Stimulated activated CD4-positive, alpha-beta T cell treated with anti-CD3 and anti-CD28 coated beads, Interleukin-12 subunit alpha, Interleukin-12 subunit beta, amount 100 ng/mL, for 4 hours (primary cell): ENCODE data around the gene TNFAIP2.

ENCODE experiments used
- DNase-seq: peaks from one replicate; pipeline ENCODE4 v3.0.0-alpha.2; 2020

Gene TNFAIP2

DNA sequence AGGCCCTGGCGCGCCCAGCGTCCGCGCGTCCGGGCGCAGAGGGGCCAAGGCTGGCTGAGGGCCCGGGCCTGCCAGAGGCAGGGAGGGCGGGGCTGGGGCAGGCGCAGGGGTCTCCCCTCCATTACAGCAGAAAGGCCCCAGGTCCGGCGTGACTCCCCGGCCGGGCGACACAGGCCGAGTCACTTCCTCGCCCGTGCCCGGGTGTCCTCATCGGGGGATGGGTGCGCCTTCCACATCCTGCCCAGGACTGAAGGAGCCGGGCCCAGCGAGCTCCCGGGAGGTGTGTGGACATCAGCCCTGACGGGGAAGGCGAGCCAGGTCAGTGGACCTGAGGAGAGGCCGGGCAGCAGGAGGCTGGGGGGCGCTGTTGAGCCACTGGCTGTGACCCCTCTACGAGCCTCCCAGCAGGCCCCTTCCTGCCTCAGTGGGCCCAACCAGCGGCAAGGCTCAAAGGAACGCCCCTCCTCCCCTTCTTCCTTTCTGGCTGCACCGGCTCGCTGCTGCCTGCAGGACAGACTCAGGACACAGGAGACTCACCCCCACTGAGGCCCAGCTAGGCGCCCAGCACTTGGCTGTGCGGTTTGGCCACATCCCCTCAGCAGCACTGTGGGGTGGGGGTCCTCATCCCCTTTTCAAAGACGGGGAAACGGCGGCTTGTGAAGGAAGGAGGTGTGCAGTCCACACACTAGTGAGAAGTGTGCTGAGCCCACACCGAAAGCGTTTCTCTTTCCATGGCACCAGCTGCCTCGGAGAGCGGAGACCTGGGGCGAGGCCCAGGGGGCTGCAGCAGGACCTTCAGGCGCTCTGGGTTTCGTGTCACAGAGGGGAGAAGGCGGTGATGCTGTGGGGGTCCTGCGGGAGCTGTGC lies 606 bp downstream of the TNFAIP2 start:
- no peak for DNase-seq

DNA sequence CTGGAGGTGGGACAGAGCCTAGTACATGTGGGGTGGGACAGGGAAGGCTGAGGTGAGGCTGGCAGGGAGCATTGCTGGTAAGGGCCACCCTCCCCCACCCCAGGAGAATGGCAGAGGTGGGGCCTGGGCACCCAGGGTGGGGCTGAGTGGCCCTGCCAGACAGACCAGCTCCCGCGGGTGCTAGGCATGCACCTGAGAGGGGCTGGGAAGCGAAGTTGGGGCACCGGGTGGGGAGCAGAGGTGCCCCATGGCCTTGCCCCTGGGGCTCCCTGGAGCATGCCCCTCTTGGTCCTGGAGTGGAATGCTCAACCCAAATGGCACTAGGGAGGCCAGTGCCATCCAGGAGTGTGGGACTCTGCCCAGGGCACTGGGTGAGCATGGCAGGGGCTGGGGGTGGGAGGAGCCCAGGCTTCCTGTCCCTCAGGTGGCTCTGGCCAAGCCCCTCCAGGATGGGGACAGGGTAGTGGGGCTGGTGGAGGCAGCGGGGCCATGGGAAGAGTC lies 1.3 kb downstream of the TNFAIP2 start:
- DNase-seq, result no peak

GRCh38 chr14:103125098-103126070 lies 2.1 kb downstream of the TNFAIP2 start:
- no peak for DNase-seq

DNA sequence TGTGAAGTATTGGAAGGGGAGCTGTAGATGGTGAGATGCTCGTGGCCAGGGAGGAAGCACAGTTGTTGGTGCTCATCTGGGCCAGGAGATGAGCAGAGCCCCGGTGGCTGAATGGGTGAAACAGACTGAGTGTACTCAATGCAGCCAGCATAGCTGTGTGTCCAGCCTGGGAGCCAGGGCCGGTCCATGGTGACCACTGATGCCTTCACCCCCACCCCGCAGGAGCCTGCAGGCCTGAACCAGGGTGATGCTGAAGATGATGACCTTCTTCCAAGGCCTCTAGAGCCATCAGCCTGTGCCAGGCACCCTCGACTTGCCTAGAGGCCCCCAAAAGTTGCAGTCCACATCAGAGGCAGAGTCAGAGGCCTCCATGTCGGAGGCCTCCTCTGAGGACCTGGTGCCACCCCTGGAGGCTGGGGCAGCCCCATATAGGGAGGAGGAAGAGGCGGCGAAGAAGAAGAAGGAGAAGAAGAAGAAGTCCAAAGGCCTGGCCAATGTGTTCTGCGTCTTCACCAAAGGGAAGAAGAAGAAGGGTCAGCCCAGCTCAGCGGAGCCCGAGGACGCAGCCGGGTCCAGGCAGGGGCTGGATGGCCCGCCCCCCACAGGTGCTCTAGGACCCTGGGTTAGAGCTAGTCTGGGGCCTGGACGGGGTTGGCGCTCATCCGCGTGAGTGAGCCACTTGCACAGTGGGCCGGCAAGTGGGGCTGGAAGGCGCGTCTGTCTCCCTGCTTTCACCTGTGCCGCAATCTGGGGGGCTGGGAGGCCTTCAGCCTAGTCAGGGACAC lies 3.0 kb downstream of the TNFAIP2 start:
- no peak for DNase-seq

- no peak for DNase-seq
These were observed 3.6 kb downstream of the TNFAIP2 start for GRCh38 chr14:103126873-103127304.

DNA sequence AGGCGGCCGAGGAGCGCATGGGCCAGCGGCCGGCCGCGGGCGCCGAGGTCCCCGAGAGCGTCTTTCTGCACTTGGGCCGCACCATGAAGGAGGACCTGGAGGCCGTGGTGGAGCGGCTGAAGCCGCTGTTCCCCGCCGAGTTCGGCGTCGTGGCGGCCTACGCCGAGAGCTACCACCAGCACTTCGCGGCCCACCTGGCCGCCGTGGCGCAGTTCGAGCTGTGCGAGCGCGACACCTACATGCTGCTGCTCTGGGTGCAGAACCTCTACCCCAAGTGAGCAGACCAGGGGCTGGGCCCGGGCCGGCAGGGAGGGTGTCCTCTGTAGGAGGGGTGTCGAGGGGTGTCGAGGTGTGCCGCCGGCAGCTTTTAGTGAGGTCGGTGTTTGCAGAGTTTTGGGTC lies 4.1 kb downstream of the TNFAIP2 start:
- DNase-seq, result no peak

- DNase-seq, result no peak
These were observed 4.8 kb downstream of the TNFAIP2 start for GRCh38 chr14:103127861-103128598.

DNA sequence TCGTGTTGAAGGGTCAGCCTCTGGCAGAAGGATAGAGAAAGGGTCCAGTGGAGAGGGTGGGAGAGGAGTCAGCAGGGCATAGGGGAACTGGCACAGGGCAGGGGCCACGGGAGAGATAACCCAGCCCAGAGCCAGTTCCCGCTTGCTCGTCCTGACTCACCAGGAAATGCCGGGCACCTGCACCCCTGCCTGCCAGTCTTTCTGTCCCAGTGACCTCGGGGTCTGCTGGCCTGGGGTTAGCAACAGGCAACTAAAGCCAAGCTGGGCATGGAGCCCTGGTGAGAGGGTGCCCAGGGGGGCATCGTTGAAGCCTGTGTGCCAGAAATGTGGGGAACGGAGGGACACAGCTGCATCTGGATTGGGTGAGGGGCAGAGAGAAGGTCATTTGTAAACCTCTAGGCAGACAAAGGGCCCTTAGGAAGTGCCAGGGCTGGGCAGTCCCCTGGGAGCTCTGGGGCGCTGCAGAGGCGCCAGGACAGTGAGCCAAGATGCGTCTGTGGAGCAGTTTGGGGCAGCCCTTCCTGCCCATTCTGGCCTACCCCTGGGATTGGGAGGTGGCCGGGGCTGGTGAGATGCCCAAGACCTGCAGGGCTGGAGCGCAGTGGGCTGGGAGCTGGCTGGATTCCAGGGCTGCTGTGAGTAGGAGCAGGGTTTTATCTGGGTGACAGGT lies 5.5 kb downstream of the TNFAIP2 start:
- no peak for DNase-seq

- DNase-seq, result no peak
These were observed 6.2 kb downstream of the TNFAIP2 start for GRCh38 chr14:103129301-103130016.

- DNase-seq, result no peak
These were observed 6.9 kb downstream of the TNFAIP2 start for GRCh38 chr14:103130017-103130764.

GRCh38 chr14:103130965-103131364 lies 7.7 kb downstream of the TNFAIP2 start:
- no peak for DNase-seq

DNA sequence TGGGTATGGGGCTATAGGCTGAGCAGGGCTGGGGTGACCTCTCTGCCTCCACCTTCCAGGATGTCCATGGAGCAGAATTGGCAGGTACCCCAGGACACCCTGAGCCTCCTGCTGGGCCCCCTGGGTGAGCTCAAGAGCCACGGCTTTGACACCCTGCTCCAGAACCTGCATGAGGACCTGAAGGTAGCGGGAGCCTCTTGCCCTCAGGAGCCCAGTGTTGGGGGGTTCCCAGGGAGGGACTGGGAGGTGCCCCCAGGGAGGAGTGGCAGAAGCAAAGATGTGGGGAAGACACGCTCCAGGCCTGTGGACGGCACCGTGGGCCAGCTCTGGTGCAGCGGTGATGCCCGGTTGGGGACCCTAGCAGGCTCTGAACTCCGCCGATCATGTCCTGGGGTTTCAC lies 8.3 kb downstream of the TNFAIP2 start:
- DNase-seq, result no peak

- no peak for DNase-seq
These were observed 9.3 kb downstream of the TNFAIP2 start for GRCh38 chr14:103132381-103133209.

GRCh38 chr14:103133210-103134140 lies 10.2 kb downstream of the TNFAIP2 start:
- DNase-seq, result no peak

- DNase-seq, result no peak
These were observed 11.1 kb downstream of the TNFAIP2 start for GRCh38 chr14:103134405-103134804.

DNA sequence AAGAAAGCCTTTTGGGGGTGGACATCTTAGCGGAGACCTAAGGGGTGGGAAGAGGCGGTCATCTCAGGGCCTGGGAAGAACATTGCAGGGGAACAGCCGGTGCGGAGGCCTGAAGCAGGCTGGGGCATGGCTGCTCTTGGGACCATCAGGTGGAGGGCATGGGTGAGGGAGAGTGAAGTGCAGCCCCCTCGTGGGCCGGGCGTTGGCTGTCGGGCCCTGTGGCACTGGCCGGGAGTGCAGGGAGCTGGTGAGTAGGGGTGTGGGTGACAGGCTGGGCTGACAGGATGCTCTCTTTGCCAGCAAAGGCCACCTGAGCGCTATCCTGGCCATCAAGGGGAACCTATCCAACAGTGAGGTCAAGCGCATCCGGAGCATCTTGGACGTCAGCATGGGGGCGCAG lies 11.7 kb downstream of the TNFAIP2 start:
- DNase-seq, result no peak

- no peak for DNase-seq
These were observed 12.3 kb downstream of the TNFAIP2 start for GRCh38 chr14:103135333-103136260.
